PC-3 (cell line): Measurements from ENCODE around the gene LAYN. TPM values are rescaled to one million over a fixed set of nuclear protein-coding genes. Genes with fewer than 3 reads are reported as not detected.

Source experiments
- ATAC-seq: fragments of 200-7000 bp; cut with Tn5 transposase; 2 replicates; pipeline ENCODE4 v1.9.1; 2020; ENCODE audit warnings: mild to moderate bottlenecking, moderate library complexity
- BruUV-seq: library from RNA; stranded (reverse); fragments of 400-500 nt; replicated peaks from 2 replicates; lab custom pipeline; 2021; lab: Mats Ljungman, UMichigan
- CTCF ChIA-PET: fragments of 300-600 bp; sonication (Branson Sonifier 250); formaldehyde crosslinking; loops from one replicate; lab custom pipeline; 2022; ENCODE audit warnings: antibody characterized with exemption; lab: Charles Lee
- POLR2A ChIA-PET: fragments of 300-600 bp; sonication (Branson Sonifier 250); formaldehyde crosslinking; loops from one replicate; lab custom pipeline; 2022; ENCODE audit warnings: antibody characterized with exemption; ENCODE audit not compliant: unreplicated experiment; lab: Charles Lee
- DNase-seq: peaks from one replicate; pipeline ENCODE4 v3.0.0-alpha.2; 2015
- H2AFZ ChIP-seq: fragments of 300-600 bp; sonication (generic); 2 replicates; pipeline ENCODE4 v1.6.0; 2016; ENCODE audit warnings: antibody characterized with exemption, low read length
- H3F3A ChIP-seq: fragments of 300-600 bp; sonication (generic); one replicate; pipeline ENCODE4 v1.6.0; 2017; ENCODE audit warnings: antibody characterized with exemption, low read length, control low read depth, mild to moderate bottlenecking; ENCODE audit not compliant: unreplicated experiment
- H3K27ac ChIP-seq: fragments of 300-600 bp; sonication (generic); 2 replicates; pipeline ENCODE4 v1.5.1; 2016; ENCODE audit warnings: mild to moderate bottlenecking, low read length
- H3K27me3 ChIP-seq: fragments of 300-600 bp; sonication (generic); 2 replicates; pipeline ENCODE4 v1.6.1; 2016; ENCODE audit warnings: low read length, mixed read lengths
- H3K36me3 ChIP-seq: fragments of 300-600 bp; sonication (generic); 2 replicates; pipeline ENCODE4 v1.6.1; 2016; ENCODE audit warnings: low read depth, mixed run types, low read length, mixed read lengths
- H3K4me1 ChIP-seq: fragments of 300-600 bp; sonication (generic); 2 replicates; pipeline ENCODE4 v1.5.1; 2016; ENCODE audit warnings: low read length; ENCODE audit not compliant: insufficient read depth
- H3K4me2 ChIP-seq: fragments of 300-600 bp; sonication (generic); 2 replicates; pipeline ENCODE4 v1.6.0; 2016; ENCODE audit warnings: low read length
- H3K4me3 ChIP-seq: fragments of 300-600 bp; sonication (generic); 2 replicates; pipeline ENCODE4 v1.5.1; 2016; ENCODE audit warnings: mild to moderate bottlenecking, low read length, mixed read lengths
- H3K79me2 ChIP-seq: fragments of 300-600 bp; sonication (generic); 2 replicates; pipeline ENCODE4 v1.6.1; 2017; ENCODE audit warnings: low read length, mixed read lengths
- H3K9ac ChIP-seq: fragments of 300-600 bp; sonication (generic); 2 replicates; pipeline ENCODE4 v1.6.0; 2016; ENCODE audit warnings: mild to moderate bottlenecking, low read length
- H3K9me2 ChIP-seq: fragments of 300-600 bp; sonication (generic); replicated peaks from 2 replicates; pipeline ENCODE4 v1.6.1; 2016; ENCODE audit warnings: mixed run types, low read length, mixed read lengths
- H3K9me3 ChIP-seq: fragments of 300-600 bp; sonication (generic); 2 replicates; pipeline ENCODE4 v1.6.1; 2016; ENCODE audit warnings: low read length, mixed read lengths
- H4K20me1 ChIP-seq: fragments of 300-600 bp; sonication (generic); 2 replicates; pipeline ENCODE4 v1.6.1; 2016; ENCODE audit warnings: low read length, mixed read lengths
- CTCF ChIP-seq: fragments of 300-600 bp; sonication (generic); conservative IDR thresholded peaks from 2 replicates; pipeline ENCODE4 v1.5.1; 2017; ENCODE audit warnings: antibody characterized with exemption, low read depth, mild to moderate bottlenecking, low read length
- EZH2 ChIP-seq: fragments of 300-600 bp; sonication (generic); IDR thresholded peaks from one replicate; pipeline ENCODE4 v1.6.1; 2017; ENCODE audit warnings: antibody characterized with exemption, mild to moderate bottlenecking, low read length; ENCODE audit not compliant: unreplicated experiment
- EZH2phosphoT487 ChIP-seq: fragments of 300-600 bp; sonication (generic); IDR thresholded peaks from 2 replicates; pipeline ENCODE4 v1.6.1; 2018; ENCODE audit warnings: mild to moderate bottlenecking, antibody characterized with exemption, low read length, borderline replicate concordance
- intact Hi-C: fragments of 100-400 bp; cut with micrococcal nuclease; formaldehyde crosslinking; loops from 2 replicates; pipeline ENCODE4 v1.9.0; 2023
- total RNA-seq: library from RNA; depleted of rRNA; stranded (reverse); fragments of >200 nt; gene quantifications from 2 replicates; pipeline ENCODE4 v1.2.3, GENCODE V29; 2014

The LAYN gene
- total RNA-seq, 1 experiment from 2014 or later = 0.47 TPM

- Histone ChIP-seq H3F3A (no peaks in the 10 kb centered on the region), H3K9me2 (no peaks in the 10 kb centered on the region), H3K4me2 (no peak overlapping the region), H3K4me3 (no peak overlapping the region), H3K27ac (no peak overlapping the region), H3K27me3 (no peaks in the 10 kb centered on the region), H3K9ac (no peak overlapping the region), H4K20me1 (no peaks in the 10 kb centered on the region), H3K36me3 (no peaks in the 10 kb centered on the region), H2AFZ (no peak overlapping the region), H3K4me1 (peaks cover 5% of the 10 kb centered on the region; the same call in 1 of the 2 replicates), H3K9me3 (no peaks in the 10 kb centered on the region), H3K79me2 (no peaks in the 10 kb centered on the region)
- TF ChIP-seq EZH2phosphoT487 (no peak), CTCF (no peak), EZH2 (no peak)
- ChIA-PET CTCF (no interaction called here), POLR2A (no interaction called here)
- DNase-seq (peak; percentile 52), ATAC-seq (0 out of 2 replicates have a peak, but pooled peaks have one; percentile 27)
- no TSS peak for BruUV-seq
- intact Hi-C loops = no loop called here
Measured at GRCh38 chr11:111585371-111585770, 44.9 kb downstream of the LAYN start.

DNA sequence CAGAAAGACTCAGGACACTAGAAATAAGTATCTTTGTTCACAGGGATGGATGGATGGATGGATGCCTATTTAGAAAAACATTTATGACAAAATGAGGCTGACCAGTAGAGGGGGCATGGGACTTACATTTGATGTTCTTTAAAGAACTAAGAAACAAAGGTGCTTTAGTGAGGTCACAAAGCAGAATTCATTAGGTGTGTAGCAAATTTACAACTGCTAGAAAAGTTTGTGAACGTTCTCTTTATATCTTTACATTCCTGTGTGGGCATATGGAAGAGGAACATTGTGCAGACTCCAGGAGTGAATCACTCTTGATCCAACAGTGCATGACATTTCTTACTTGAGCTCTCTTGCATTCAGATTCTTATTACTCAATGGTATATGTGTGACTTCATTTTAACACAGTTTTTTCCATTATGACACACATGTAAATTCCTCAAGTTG is 45.9 kb downstream of the LAYN start:
- Histone ChIP-seq H3K4me2 (no peak overlapping the region), H2AFZ (no peak overlapping the region), H3K27ac (no peak overlapping the region), H3K9ac (no peak overlapping the region), H4K20me1 (no peaks in the 10 kb centered on the region), H3K27me3 (no peaks in the 10 kb centered on the region), H3K9me2 (no peaks in the 10 kb centered on the region), H3K9me3 (no peaks in the 10 kb centered on the region), H3F3A (no peaks in the 10 kb centered on the region), H3K79me2 (no peaks in the 10 kb centered on the region), H3K36me3 (no peaks in the 10 kb centered on the region), H3K4me3 (no peak overlapping the region), H3K4me1 (peaks cover 5% of the 10 kb centered on the region; the same call in 1 of the 2 replicates)
- ATAC-seq (peak; percentile 75), DNase-seq (peak; percentile 85)
- no peak for TF ChIP-seq EZH2phosphoT487
- peak; percentile 92 for TF ChIP-seq CTCF
- CTCF ChIA-PET = interaction anchor here (0.6 to 1.0 kb wide), 3 partner anchors 190 to 1000 kb away, joined by 3 to 4 read pairs (median 3); no protein-coding TSS in a partner anchor
- intact Hi-C loops = loop anchor here (1.0 kb wide), 3 partner anchors 21 to 255 kb away; no protein-coding TSS in a partner anchor
- BruUV-seq = no TSS peak
- POLR2A ChIA-PET = no interaction called here

DNA sequence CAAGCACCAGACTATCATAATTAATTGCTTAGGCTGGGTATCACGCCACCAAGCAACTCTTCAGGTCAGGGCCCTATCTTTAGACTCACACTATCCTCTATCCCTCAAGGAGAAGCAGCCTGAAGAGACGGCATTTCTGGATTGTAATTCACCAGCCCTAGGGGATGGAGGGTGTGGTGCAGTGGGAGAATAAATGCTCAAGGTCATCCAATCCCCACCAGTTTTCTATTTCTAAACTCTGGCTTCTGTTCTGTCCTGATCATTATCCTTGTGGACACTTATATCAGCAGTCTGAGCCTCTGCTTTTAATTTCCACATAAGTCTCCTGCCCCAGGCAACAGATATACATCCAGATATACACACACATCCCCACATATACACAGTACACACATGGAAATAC is 48.6 kb downstream of the LAYN start:
- intact Hi-C loops = no loop called here
- no TSS peak for BruUV-seq
- ATAC-seq = no peak

More for the DNA sequence above, 48.6 kb downstream of the LAYN start:
- Histone ChIP-seq H3K79me2 (no peaks in the 10 kb centered on the region), H3F3A (no peaks in the 10 kb centered on the region), H3K4me1 (peaks cover 5% of the 10 kb centered on the region; the same call in 1 of the 2 replicates), H3K4me3 (no peak overlapping the region), H3K36me3 (no peaks in the 10 kb centered on the region), H2AFZ (no peak overlapping the region), H3K9ac (no peak overlapping the region), H3K27me3 (no peaks in the 10 kb centered on the region), H3K4me2 (no peak overlapping the region), H3K9me2 (no peaks in the 10 kb centered on the region), H4K20me1 (no peaks in the 10 kb centered on the region), H3K27ac (no peak overlapping the region), H3K9me3 (no peaks in the 10 kb centered on the region)
- TF ChIP-seq CTCF (no peak), EZH2phosphoT487 (no peak), EZH2 (no peak)
- POLR2A ChIA-PET = interaction anchor here (0.6 kb wide), 1 partner anchor 55 kb away, joined by 3 read pairs; no protein-coding TSS in a partner anchor
- no peak for DNase-seq
- CTCF ChIA-PET = no interaction called here
